Measurements from ENCODE around the gene B3GNT4.

DNA sequence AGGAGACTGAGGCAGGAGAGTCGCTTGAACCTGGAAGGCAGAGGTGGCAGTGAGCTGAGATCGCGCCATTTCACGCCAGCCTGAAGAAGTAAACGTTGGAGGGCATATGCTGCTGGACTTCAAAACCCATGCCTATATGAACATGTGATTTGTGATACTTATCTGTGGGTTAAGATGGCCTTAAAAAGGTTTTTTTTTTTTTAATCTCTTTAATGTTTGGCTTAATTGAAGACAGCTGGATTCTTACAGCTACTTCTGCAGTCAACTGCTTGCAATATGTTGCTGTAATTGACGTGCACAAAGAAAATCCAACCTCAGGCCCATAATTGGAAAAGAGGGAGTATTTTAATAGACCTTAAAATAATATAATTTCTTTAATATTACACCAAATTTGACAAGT is 1.5 kb upstream of the B3GNT4 start:
- TF ChIP-seq CTCF (IDR thresholded peaks at IDR 0.05) (no peak), POLR2A (IDR thresholded peaks at IDR 0.05) (no peak)
